ENCODE results near the gene TCTN3.

The TCTN3 gene

GRCh38 chr10:95660283-95660682, 33.4 kb downstream of the TCTN3 start:
- H3K9me3 Mint-ChIP-seq, result peaks cover 4% of the 10 kb centered on the region
- H3K27me3 Mint-ChIP-seq, result no peaks in the 10 kb centered on the region
- H3K36me3 Mint-ChIP-seq (ENCODE audit: low read depth), result peaks cover 36% of the 10 kb centered on the region
- DNase-seq, result no peak
- H3K27ac Mint-ChIP-seq, result no peak overlapping the region
- peaks cover 19% of the 10 kb centered on the region for H3K4me1 Mint-ChIP-seq (ENCODE audit: low read depth)
- H3K4me3 Mint-ChIP-seq, result no peak overlapping the region

DNA sequence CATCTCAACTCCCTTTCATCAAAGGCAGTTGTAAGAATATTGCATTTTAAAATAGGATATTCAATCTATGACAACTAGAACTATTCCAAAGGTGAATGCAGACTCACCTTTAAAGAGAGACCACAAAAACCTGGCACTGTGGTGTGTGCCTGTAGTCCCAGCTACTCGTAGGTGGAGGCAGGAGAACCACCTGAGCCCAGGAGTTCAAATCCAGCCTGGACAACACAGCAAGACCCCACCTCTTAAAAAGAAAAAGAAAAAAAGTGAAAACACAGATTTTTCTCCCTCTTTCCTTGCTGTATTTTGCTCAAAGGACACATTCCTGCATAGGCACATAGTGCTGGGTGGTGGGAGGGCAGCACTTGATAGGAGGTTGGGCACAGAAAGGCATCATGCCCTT, 36.5 kb downstream of the TCTN3 start:
- H3K9me3 Mint-ChIP-seq, result peaks cover 4% of the 10 kb centered on the region
- no peak overlapping the region for H3K27ac Mint-ChIP-seq
- no peak for DNase-seq
- peak overlapping the region; percentile 92 for H3K4me3 Mint-ChIP-seq
- peaks cover 37% of the 10 kb centered on the region for H3K4me1 Mint-ChIP-seq (ENCODE audit: low read depth)
- H3K36me3 Mint-ChIP-seq (ENCODE audit: low read depth), result peaks cover 38% of the 10 kb centered on the region
- no peaks in the 10 kb centered on the region for H3K27me3 Mint-ChIP-seq

DNA sequence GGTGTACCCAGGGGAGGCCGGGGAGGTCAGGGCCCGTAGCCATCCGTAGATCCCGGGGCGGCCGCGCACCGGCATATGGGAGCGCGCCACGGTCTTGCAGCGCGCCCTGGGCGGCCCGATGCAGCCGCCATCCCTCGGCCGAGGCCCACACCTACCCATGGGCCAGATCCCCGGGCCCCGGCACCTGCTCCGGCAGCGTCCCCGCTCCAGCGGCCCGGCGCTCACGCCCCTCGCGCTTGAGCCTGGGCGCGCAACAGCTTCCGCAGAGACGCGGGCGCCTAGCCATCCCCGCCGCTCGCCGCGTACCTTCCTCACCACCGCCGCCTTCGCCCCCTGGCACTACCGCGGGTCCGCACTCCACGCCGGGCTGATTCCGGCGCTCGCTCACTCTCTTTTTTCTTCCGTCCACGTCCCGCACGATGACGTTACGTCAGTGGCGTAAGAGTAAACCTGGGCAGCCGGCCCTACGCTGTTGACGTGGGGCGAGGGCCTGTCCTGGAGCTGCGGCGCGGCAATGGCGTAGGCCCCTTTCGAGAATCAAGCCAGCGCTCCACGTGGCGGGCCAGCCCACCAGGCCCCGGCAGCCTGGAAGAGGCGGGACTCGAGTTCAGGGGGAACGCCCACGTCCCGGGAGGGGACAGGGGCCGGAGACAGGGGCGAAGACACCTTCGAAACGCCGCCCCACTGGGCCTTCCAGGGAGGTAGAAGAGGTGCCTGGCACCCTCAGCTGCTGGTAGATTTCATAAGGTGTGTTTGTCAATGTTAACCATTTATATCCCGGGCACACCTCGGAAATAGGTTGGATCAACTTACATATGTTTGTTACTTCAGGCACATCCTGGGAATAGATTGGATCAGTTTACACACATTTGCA, 37.2 kb downstream of the TCTN3 start, which contains the start of gene ALDH18A1:
Gene ALDH18A1, minus strand, starts transcription at position 421 of the 874 bp plus-strand sequence. CDS start 3,334 bp downstream, outside the sequence.
- Mint-ChIP-seq H3K4me1 (ENCODE audit: low read depth) (peaks cover 40% of the 10 kb centered on the region), H3K36me3 (ENCODE audit: low read depth) (peaks cover 44% of the 10 kb centered on the region), H3K4me3 (peak within 1 kb of the TSS; percentile 92), H3K9me3 (peaks cover 10% of the 10 kb centered on the region), H3K27me3 (no peaks in the 10 kb centered on the region), H3K27ac (peak within 1 kb of the TSS; percentile 97)
- peak; percentile 98 for DNase-seq

DNA sequence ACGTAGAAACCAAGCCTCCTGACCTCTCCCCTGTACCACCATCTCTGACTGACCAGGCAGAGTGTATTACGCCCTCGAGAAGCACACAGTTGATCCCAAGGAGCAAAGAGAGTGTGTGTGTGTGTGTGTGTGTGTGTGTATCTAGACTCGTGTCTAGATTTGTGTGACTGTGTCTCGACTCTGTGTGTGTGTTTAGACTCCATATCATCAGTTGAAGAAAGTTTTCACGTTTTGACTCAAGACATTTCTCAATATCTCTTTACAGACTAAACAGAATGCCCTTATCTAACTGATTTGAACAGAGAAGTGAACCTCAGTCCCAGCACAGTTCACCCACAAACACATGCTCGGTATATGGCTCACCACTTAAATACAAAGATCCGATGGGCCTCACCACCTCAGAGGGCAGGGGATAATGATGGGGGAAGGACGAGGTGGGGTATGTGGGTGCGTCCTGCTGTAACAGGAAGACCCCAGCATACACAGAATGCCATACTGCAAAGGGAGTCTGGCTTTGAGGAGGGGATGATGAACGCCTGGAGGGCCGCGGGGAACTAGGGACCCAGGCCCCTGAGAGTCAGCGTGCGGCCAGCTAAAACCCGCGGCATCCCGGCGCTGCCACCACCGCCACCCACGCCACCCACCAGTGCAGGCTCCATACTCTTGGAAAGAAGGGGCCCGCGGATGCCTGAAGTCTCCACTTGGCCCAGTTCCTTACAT, 38.0 kb downstream of the TCTN3 start:
- H3K4me3 Mint-ChIP-seq, result peak overlapping the region; percentile 92
- no peak for DNase-seq
- peak overlapping the region; percentile 97 for H3K27ac Mint-ChIP-seq
- H3K36me3 Mint-ChIP-seq (ENCODE audit: low read depth), result peaks cover 52% of the 10 kb centered on the region
- H3K4me1 Mint-ChIP-seq (ENCODE audit: low read depth), result peaks cover 42% of the 10 kb centered on the region
- H3K9me3 Mint-ChIP-seq, result peaks cover 13% of the 10 kb centered on the region
- no peaks in the 10 kb centered on the region for H3K27me3 Mint-ChIP-seq

DNA sequence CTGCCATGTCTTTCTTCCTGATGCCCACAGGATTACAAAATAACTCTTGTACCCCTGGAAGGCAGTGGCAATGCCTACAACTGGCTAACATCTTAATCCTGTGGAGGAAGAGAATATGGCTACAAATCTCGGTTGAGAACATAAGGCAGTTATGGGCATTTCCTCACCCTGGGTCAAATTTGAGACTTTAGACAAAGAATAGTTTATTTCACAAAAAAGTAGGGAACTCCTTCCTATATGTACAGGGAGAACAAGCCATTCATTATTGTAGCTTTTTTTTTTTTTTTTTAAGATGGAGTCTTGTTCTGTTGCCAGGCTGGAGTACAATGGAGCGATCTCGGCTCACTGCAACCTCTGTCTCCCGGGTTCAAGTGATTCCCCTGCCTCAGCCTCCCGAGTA, 39.8 kb downstream of the TCTN3 start:
- Mint-ChIP-seq H3K27ac (no peak overlapping the region), H3K9me3 (peaks cover 13% of the 10 kb centered on the region), H3K27me3 (no peaks in the 10 kb centered on the region), H3K4me1 (ENCODE audit: low read depth) (peaks cover 46% of the 10 kb centered on the region), H3K4me3 (no peak overlapping the region), H3K36me3 (ENCODE audit: low read depth) (peaks cover 65% of the 10 kb centered on the region)
- no peak for DNase-seq

- no peaks in the 10 kb centered on the region for H3K27me3 Mint-ChIP-seq
- H3K4me1 Mint-ChIP-seq (ENCODE audit: low read depth), result peaks cover 39% of the 10 kb centered on the region
- peaks cover 84% of the 10 kb centered on the region for H3K36me3 Mint-ChIP-seq (ENCODE audit: low read depth)
- no peak overlapping the region for H3K4me3 Mint-ChIP-seq
- H3K9me3 Mint-ChIP-seq, result peaks cover 9% of the 10 kb centered on the region
- DNase-seq, result no peak
- H3K27ac Mint-ChIP-seq, result no peak overlapping the region
These were observed 42.2 kb downstream of the TCTN3 start for GRCh38 chr10:95651346-95652060.

GRCh38 chr10:95650232-95650631, 43.5 kb downstream of the TCTN3 start:
- no peak for DNase-seq
- Mint-ChIP-seq H3K27me3 (no peaks in the 10 kb centered on the region), H3K9me3 (peaks cover 9% of the 10 kb centered on the region), H3K4me3 (no peak overlapping the region), H3K4me1 (ENCODE audit: low read depth) (peaks cover 34% of the 10 kb centered on the region), H3K27ac (no peak overlapping the region), H3K36me3 (ENCODE audit: low read depth) (peaks cover 87% of the 10 kb centered on the region)

GRCh38 chr10:95648138-95648537, 45.6 kb downstream of the TCTN3 start:
- no peak for DNase-seq
- H3K36me3 Mint-ChIP-seq (ENCODE audit: low read depth), result peaks cover 91% of the 10 kb centered on the region
- H3K9me3 Mint-ChIP-seq, result peaks cover 9% of the 10 kb centered on the region

GRCh38 chr10:95646160-95646559, 47.6 kb downstream of the TCTN3 start:
- Mint-ChIP-seq H3K4me1 (ENCODE audit: low read depth) (peaks cover 10% of the 10 kb centered on the region), H3K27ac (peak overlapping the region; percentile 49)
- DNase-seq, result no peak

More at GRCh38 chr10:95648138-95648537, 45.6 kb downstream of the TCTN3 start:
- H3K27me3 Mint-ChIP-seq, result no peaks in the 10 kb centered on the region
- peaks cover 18% of the 10 kb centered on the region for H3K4me1 Mint-ChIP-seq (ENCODE audit: low read depth)
- no peak overlapping the region for H3K27ac Mint-ChIP-seq
- H3K4me3 Mint-ChIP-seq, result no peak overlapping the region

DNA sequence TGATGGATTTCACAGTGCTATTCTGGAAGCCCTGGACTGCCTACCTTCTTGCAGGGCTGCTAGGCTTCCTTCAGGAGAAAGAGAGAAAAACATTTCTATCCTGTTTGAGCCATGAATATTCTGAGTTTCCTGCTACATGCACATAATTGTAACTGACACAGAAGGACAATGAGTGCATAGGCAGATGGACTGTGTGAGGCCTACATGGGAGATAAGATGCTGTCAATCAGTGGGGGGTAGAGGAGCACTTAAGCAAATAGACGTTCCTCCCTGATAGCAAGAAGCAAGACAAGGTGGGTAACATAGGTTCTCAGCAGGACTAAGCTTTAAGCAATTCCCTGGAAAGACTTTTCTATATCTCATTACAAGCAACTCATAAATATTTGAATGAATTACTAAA, 48.8 kb downstream of the TCTN3 start:
- Mint-ChIP-seq H3K4me1 (ENCODE audit: low read depth) (peaks cover 9% of the 10 kb centered on the region), H3K27ac (no peak overlapping the region), H3K36me3 (ENCODE audit: low read depth) (peaks cover 88% of the 10 kb centered on the region), H3K9me3 (no peaks in the 10 kb centered on the region), H3K27me3 (no peaks in the 10 kb centered on the region), H3K4me3 (no peak overlapping the region)
- no peak for DNase-seq

More at GRCh38 chr10:95646160-95646559, 47.6 kb downstream of the TCTN3 start:
- H3K4me3 Mint-ChIP-seq, result no peak overlapping the region
- H3K27me3 Mint-ChIP-seq, result no peaks in the 10 kb centered on the region
- H3K9me3 Mint-ChIP-seq, result no peaks in the 10 kb centered on the region
- peaks cover 88% of the 10 kb centered on the region for H3K36me3 Mint-ChIP-seq (ENCODE audit: low read depth)

GRCh38 chr10:95640891-95641315, 52.8 kb downstream of the TCTN3 start:
- no peak for DNase-seq
- no peaks in the 10 kb centered on the region for H3K4me1 Mint-ChIP-seq (ENCODE audit: low read depth)
- no peaks in the 10 kb centered on the region for H3K27me3 Mint-ChIP-seq
- peaks cover 89% of the 10 kb centered on the region for H3K36me3 Mint-ChIP-seq (ENCODE audit: low read depth)
- no peak overlapping the region for H3K27ac Mint-ChIP-seq
- H3K4me3 Mint-ChIP-seq, result no peak overlapping the region
- H3K9me3 Mint-ChIP-seq, result no peaks in the 10 kb centered on the region

- no peaks in the 10 kb centered on the region for H3K9me3 Mint-ChIP-seq
- no peak for DNase-seq
- no peaks in the 10 kb centered on the region for H3K4me1 Mint-ChIP-seq (ENCODE audit: low read depth)
- peaks cover 93% of the 10 kb centered on the region for H3K36me3 Mint-ChIP-seq (ENCODE audit: low read depth)
- H3K27ac Mint-ChIP-seq, result no peak overlapping the region
- H3K27me3 Mint-ChIP-seq, result no peaks in the 10 kb centered on the region
- H3K4me3 Mint-ChIP-seq, result no peak overlapping the region
These were observed 55.8 kb downstream of the TCTN3 start for GRCh38 chr10:95637911-95638310.

DNA sequence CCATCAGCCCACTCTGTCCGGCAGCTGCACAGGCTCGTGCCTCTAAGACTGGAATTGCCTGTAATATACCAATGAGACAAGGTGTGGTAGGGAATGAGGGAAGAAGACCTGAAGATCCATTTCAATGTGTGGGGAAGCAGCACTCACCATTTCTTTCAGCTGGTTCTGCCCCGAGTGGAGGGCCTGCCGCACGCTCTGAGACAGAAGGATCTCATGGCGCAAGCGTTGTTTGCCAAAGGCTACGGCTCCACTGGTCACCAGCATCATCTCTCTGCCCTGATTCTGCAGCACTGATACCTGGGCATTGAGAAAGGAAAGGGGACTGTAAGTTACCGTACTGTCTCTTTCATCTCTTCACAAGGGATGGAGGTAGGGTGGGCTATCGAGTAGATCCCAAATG, 56.6 kb downstream of the TCTN3 start:
- no peak overlapping the region for H3K4me3 Mint-ChIP-seq
- peaks cover 93% of the 10 kb centered on the region for H3K36me3 Mint-ChIP-seq (ENCODE audit: low read depth)
- H3K9me3 Mint-ChIP-seq, result no peaks in the 10 kb centered on the region
- H3K4me1 Mint-ChIP-seq (ENCODE audit: low read depth), result no peaks in the 10 kb centered on the region
- no peak for DNase-seq
- no peaks in the 10 kb centered on the region for H3K27me3 Mint-ChIP-seq
- H3K27ac Mint-ChIP-seq, result no peak overlapping the region

DNA sequence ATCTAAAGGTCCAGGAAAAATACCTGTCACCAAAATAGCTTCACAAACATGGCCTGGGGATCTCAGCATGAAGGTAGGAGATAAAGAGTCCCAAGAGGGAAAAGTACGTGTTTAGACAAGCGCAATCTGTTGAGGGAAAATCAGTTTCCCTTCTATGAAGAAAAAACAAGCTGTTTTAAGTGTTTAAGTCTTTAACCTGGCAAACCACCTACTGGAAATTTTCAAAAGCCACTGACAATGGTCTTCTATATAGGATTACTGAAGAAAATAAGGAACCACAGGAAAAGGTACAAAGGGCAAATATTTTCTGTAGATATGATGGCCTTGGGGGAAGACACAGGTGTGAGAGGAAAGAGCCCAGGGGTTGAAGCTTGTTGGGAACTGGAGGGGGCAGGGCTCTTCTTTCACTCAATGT, 58.4 kb downstream of the TCTN3 start:
- H3K36me3 Mint-ChIP-seq (ENCODE audit: low read depth), result peaks cover 95% of the 10 kb centered on the region
- no peak overlapping the region for H3K27ac Mint-ChIP-seq
- no peaks in the 10 kb centered on the region for H3K27me3 Mint-ChIP-seq
- H3K4me3 Mint-ChIP-seq, result no peak overlapping the region
- DNase-seq, result no peak
- no peaks in the 10 kb centered on the region for H3K4me1 Mint-ChIP-seq (ENCODE audit: low read depth)
- no peaks in the 10 kb centered on the region for H3K9me3 Mint-ChIP-seq
